ENCODE measurements around the gene PRSS38. TPM values are rescaled to one million over a fixed set of nuclear protein-coding genes. Genes with fewer than 3 reads are reported as not detected.

The PRSS38 gene
- total RNA-seq, 2 experiments from 2014 or later = not detected

GRCh38 chr1:227780101-227781044 is 35.1 kb upstream of the PRSS38 start:
- intact Hi-C loops (cut with DNase I, micrococcal nuclease) = loop anchor here in 1 of 2 experiments (10.0 kb wide), 1 partner anchor 494 kb away; no protein-coding TSS in a partner anchor

GRCh38 chr1:227781314-227781930 is 34.1 kb upstream of the PRSS38 start:
- no peak for ATAC-seq (ENCODE audit: poor library complexity)
- peak in 2 of 14 experiments; percentile 8 to 30 for DNase-seq
- H3K27me3 Mint-ChIP-seq = no peaks in the 10 kb centered on the region
- TF ChIP-seq CTCF (IDR thresholded peaks at IDR 0.05) = no peak
- Histone ChIP-seq H3K27me3 (ENCODE audit: control insufficient read depth in 1 of 2, insufficient read depth in 2 of 2, low read length in 2 of 2) (no peaks in the 10 kb centered on the region), H3K4me3 (ENCODE audit: low read length) (no peak overlapping the region), H3K9me3 (ENCODE audit: control insufficient read depth in 1 of 2, insufficient read depth in 1 of 2, low read length in 2 of 2) (no peaks in the 10 kb centered on the region), H3K36me3 (ENCODE audit: insufficient read depth, low read length) (peaks cover 10% of the 10 kb centered on the region), H3K27ac (ENCODE audit: low read depth in 1 of 2, low read length in 2 of 2) (no peak overlapping the region), H3K4me1 (ENCODE audit: insufficient read depth, low read length) (peaks cover 9% of the 10 kb centered on the region)
- peaks cover 7% of the 10 kb centered on the region for H3K4me1 Mint-ChIP-seq (ENCODE audit: low read depth)
- H3K4me3 Mint-ChIP-seq = no peak overlapping the region
- no peaks in the 10 kb centered on the region for H3K9me3 Mint-ChIP-seq
- POLR2A ChIA-PET = no interaction called here
- H3K36me3 Mint-ChIP-seq (ENCODE audit: low read depth) = peaks cover 3% of the 10 kb centered on the region
- CTCF ChIA-PET = no interaction called here
- intact Hi-C loops (cut with DNase I, micrococcal nuclease) = loop anchor here in 1 of 2 experiments (10.0 kb wide), 1 partner anchor 493 kb away; no protein-coding TSS in a partner anchor
- H3K27ac Mint-ChIP-seq = no peak overlapping the region

More at GRCh38 chr1:227780101-227781044, 35.1 kb upstream of the PRSS38 start:
- Mint-ChIP-seq H3K36me3 (ENCODE audit: low read depth) (peaks cover 9% of the 10 kb centered on the region), H3K4me3 (no peak overlapping the region), H3K4me1 (ENCODE audit: low read depth) (peaks cover under 1% of the 10 kb centered on the region), H3K9me3 (no peaks in the 10 kb centered on the region), H3K27me3 (no peaks in the 10 kb centered on the region), H3K27ac (no peak overlapping the region)
- no peaks in the 10 kb centered on the region for H3K9me3 ChIP-seq (ENCODE audit: control insufficient read depth in 1 of 2, insufficient read depth in 1 of 2, low read length in 2 of 2)
- ATAC-seq (ENCODE audit: poor library complexity) (no peak), DNase-seq (peak in 1 of 14 experiments; percentile 24)
- H3K36me3 ChIP-seq (ENCODE audit: insufficient read depth, low read length) = peaks cover 20% of the 10 kb centered on the region
- H3K4me1 ChIP-seq (ENCODE audit: insufficient read depth, low read length) = no peaks in the 10 kb centered on the region
- ChIA-PET CTCF (no interaction called here), POLR2A (no interaction called here)
- TF ChIP-seq CTCF (IDR thresholded peaks at IDR 0.05) = no peak
- no peak overlapping the region for H3K27ac ChIP-seq (ENCODE audit: low read depth in 1 of 2, low read length in 2 of 2)
- H3K27me3 ChIP-seq (ENCODE audit: control insufficient read depth in 1 of 2, insufficient read depth in 2 of 2, low read length in 2 of 2) = no peaks in the 10 kb centered on the region
- no peak overlapping the region for H3K4me3 ChIP-seq (ENCODE audit: low read length)

- Histone ChIP-seq H3K4me3 (ENCODE audit: low read length) (no peak overlapping the region), H3K9me3 (ENCODE audit: control insufficient read depth in 1 of 2, insufficient read depth in 1 of 2, low read length in 2 of 2) (no peaks in the 10 kb centered on the region), H3K27me3 (ENCODE audit: control insufficient read depth in 1 of 2, insufficient read depth in 2 of 2, low read length in 2 of 2) (no peaks in the 10 kb centered on the region), H3K4me1 (ENCODE audit: insufficient read depth, low read length) (peaks cover 17% of the 10 kb centered on the region), H3K27ac (ENCODE audit: low read depth in 1 of 2, low read length in 2 of 2) (no peak overlapping the region), H3K36me3 (ENCODE audit: insufficient read depth, low read length) (peaks cover 7% of the 10 kb centered on the region)
- ATAC-seq (ENCODE audit: poor library complexity) (no peak), DNase-seq (peak in 2 of 14 experiments; percentile 6 to 24)
- H3K4me1 Mint-ChIP-seq (ENCODE audit: low read depth) = peaks cover 9% of the 10 kb centered on the region
- H3K4me3 Mint-ChIP-seq = no peak overlapping the region
- no peaks in the 10 kb centered on the region for H3K9me3 Mint-ChIP-seq
- intact Hi-C loops (cut with DNase I, micrococcal nuclease) = loop anchor here in 1 of 2 experiments (10.0 kb wide), 1 partner anchor 493 kb away; no protein-coding TSS in a partner anchor
- TF ChIP-seq CTCF (IDR thresholded peaks at IDR 0.05) = no peak
- no peak overlapping the region for H3K27ac Mint-ChIP-seq
- ChIA-PET POLR2A (no interaction called here), CTCF (no interaction called here)
- H3K36me3 Mint-ChIP-seq (ENCODE audit: low read depth) = no peaks in the 10 kb centered on the region
- H3K27me3 Mint-ChIP-seq = no peaks in the 10 kb centered on the region
These were observed 33.2 kb upstream of the PRSS38 start for GRCh38 chr1:227782226-227782625.

All from CD4-positive, alpha-beta T cell (primary cell).